ENCODE results near the gene ADARB2. TPM values are rescaled to one million over a fixed set of nuclear protein-coding genes. Genes with fewer than 3 reads are reported as not detected.

Gene ADARB2
- total and polyA plus RNA-seq, 2 experiments from 2014 or later = 1.6 to 3.1 TPM

- no peak overlapping the region for H3K27ac ChIP-seq
- no peak overlapping the region for H3K4me3 ChIP-seq
- H3K27me3 ChIP-seq = no peaks in the 10 kb centered on the region
These were observed 437.1 kb downstream of the ADARB2 start for GRCh38 chr10:1300218-1300617.

GRCh38 chr10:1299041-1299726 lies 438.1 kb downstream of the ADARB2 start:
- no peak overlapping the region for H3K4me3 ChIP-seq
- no peaks in the 10 kb centered on the region for H3K4me1 ChIP-seq (ENCODE audit: low read depth)
- no peaks in the 10 kb centered on the region for H3K36me3 ChIP-seq
- TF ChIP-seq, protein P1, sequence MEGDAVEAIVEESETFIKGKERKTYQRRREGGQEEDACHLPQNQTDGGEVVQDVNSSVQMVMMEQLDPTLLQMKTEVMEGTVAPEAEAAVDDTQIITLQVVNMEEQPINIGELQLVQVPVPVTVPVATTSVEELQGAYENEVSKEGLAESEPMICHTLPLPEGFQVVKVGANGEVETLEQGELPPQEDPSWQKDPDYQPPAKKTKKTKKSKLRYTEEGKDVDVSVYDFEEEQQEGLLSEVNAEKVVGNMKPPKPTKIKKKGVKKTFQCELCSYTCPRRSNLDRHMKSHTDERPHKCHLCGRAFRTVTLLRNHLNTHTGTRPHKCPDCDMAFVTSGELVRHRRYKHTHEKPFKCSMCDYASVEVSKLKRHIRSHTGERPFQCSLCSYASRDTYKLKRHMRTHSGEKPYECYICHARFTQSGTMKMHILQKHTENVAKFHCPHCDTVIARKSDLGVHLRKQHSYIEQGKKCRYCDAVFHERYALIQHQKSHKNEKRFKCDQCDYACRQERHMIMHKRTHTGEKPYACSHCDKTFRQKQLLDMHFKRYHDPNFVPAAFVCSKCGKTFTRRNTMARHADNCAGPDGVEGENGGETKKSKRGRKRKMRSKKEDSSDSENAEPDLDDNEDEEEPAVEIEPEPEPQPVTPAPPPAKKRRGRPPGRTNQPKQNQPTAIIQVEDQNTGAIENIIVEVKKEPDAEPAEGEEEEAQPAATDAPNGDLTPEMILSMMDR (IDR thresholded peaks at IDR 0.05; ENCODE audit: low read depth, low read length) = no peak
- H3K27me3 ChIP-seq = no peaks in the 10 kb centered on the region
- no peak overlapping the region for H3K27ac ChIP-seq
- no peak for DNase-seq (ENCODE audit: low read depth in 1 of 2, low spot score in 1 of 2)
- no peaks in the 10 kb centered on the region for H3K9me3 ChIP-seq (ENCODE audit: low read depth)

More at GRCh38 chr10:1300218-1300617, 437.1 kb downstream of the ADARB2 start:
- Histone ChIP-seq H3K36me3 (no peaks in the 10 kb centered on the region), H3K4me1 (ENCODE audit: low read depth) (no peaks in the 10 kb centered on the region), H3K9me3 (ENCODE audit: low read depth) (no peaks in the 10 kb centered on the region)
- TF ChIP-seq, protein P1 (IDR thresholded peaks at IDR 0.05; ENCODE audit: low read depth, low read length) = no peak
- DNase-seq (ENCODE audit: low read depth in 1 of 2, low spot score in 1 of 2) = no peak

GRCh38 chr10:1297566-1298301 lies 439.6 kb downstream of the ADARB2 start:
- DNase-seq (ENCODE audit: low read depth in 1 of 2, low spot score in 1 of 2) = peak in 1 of 2 donors; percentile 7
- Histone ChIP-seq H3K4me3 (no peak overlapping the region), H3K27me3 (no peaks in the 10 kb centered on the region), H3K9me3 (ENCODE audit: low read depth) (no peaks in the 10 kb centered on the region), H3K4me1 (ENCODE audit: low read depth) (no peaks in the 10 kb centered on the region), H3K27ac (no peak overlapping the region), H3K36me3 (no peaks in the 10 kb centered on the region)
- TF ChIP-seq, protein P1 (IDR thresholded peaks at IDR 0.05; ENCODE audit: low read depth, low read length) = no peak

- H3K36me3 ChIP-seq = no peaks in the 10 kb centered on the region
- no peaks in the 10 kb centered on the region for H3K9me3 ChIP-seq (ENCODE audit: low read depth)
- no peak for DNase-seq (ENCODE audit: low read depth in 1 of 2, low spot score in 1 of 2)
- no peaks in the 10 kb centered on the region for H3K27me3 ChIP-seq
- no peaks in the 10 kb centered on the region for H3K4me1 ChIP-seq (ENCODE audit: low read depth)
- no peak overlapping the region for H3K27ac ChIP-seq
- TF ChIP-seq, protein P1 (IDR thresholded peaks at IDR 0.05; ENCODE audit: low read depth, low read length) = no peak
- H3K4me3 ChIP-seq = no peak overlapping the region
These were observed 441.4 kb downstream of the ADARB2 start for GRCh38 chr10:1295756-1296480.

DNA sequence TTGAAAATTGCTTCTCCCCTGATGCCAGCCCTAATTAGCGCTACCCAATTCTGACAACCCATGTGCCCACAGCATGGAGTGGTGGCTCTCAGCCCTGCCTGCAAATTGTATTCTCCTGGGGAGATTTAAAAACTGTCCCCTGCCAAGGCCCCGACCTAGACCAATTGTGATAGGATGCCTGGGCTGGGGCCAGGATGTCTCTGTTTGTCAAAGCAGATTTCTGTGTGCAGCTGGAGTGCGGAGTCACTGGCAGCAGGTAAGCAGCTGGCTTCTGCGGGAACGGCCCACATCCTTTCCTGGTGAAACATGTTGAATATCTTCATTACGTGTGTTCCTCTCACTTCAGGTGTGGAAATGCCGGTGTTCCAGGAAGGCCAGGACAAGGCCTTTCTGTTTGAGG lies 442.6 kb downstream of the ADARB2 start:
- Histone ChIP-seq H3K9me3 (ENCODE audit: low read depth) (no peaks in the 10 kb centered on the region), H3K4me3 (no peak overlapping the region), H3K4me1 (ENCODE audit: low read depth) (no peaks in the 10 kb centered on the region), H3K36me3 (no peaks in the 10 kb centered on the region), H3K27me3 (no peaks in the 10 kb centered on the region), H3K27ac (no peak overlapping the region)
- DNase-seq (ENCODE audit: low read depth in 1 of 2, low spot score in 1 of 2) = no peak
- TF ChIP-seq, protein P1 (IDR thresholded peaks at IDR 0.05; ENCODE audit: low read depth, low read length) = no peak
